GM23338 (cell line): ENCODE data around the gene AKAP7. TPM values are rescaled to one million over a fixed set of nuclear protein-coding genes. Genes with fewer than 3 reads are reported as not detected.

ENCODE experiments used
- ATAC-seq: fragments of 200-7000 bp; cut with Tn5 transposase; 3 replicates; pipeline ENCODE4 v1.9.1; 2020
- DNase-seq: peaks from one replicate; pipeline ENCODE4 v3.0.0-alpha.2; 2015; ENCODE audit warnings: low spot score
- H2AFZ ChIP-seq: fragments of 200-600 bp; sonication (generic); 2 replicates; pipeline ENCODE4 v1.8.0; 2016; ENCODE audit warnings: antibody characterized with exemption, mild to moderate bottlenecking, moderate library complexity
- H3F3A ChIP-seq: fragments of 200-600 bp; sonication (generic); replicated peaks from 2 replicates; pipeline ENCODE4 v1.8.0; 2017; ENCODE audit warnings: antibody characterized with exemption, mixed run types, low read depth
- H3K27ac ChIP-seq: fragments of 200-600 bp; sonication (generic); 2 replicates; pipeline ENCODE4 v1.6.1; 2016; ENCODE audit warnings: low read depth
- H3K27me3 ChIP-seq: fragments of 200-600 bp; sonication (generic); 2 replicates; pipeline ENCODE4 v1.8.0; 2016; ENCODE audit warnings: mild to moderate bottlenecking, mixed run types, moderate library complexity; ENCODE audit not compliant: insufficient read depth
- H3K36me3 ChIP-seq: fragments of 200-600 bp; sonication (generic); 2 replicates; pipeline ENCODE4 v1.8.0; 2016; ENCODE audit warnings: mild to moderate bottlenecking; ENCODE audit not compliant: insufficient read depth
- H3K4me1 ChIP-seq: fragments of 200-600 bp; sonication (generic); 2 replicates; pipeline ENCODE4 v1.8.0; 2016; ENCODE audit warnings: mild to moderate bottlenecking, moderate library complexity; ENCODE audit not compliant: insufficient read depth
- H3K4me2 ChIP-seq: fragments of 200-600 bp; sonication (generic); 2 replicates; pipeline ENCODE4 v1.7.1; 2017; ENCODE audit warnings: mixed run types
- H3K4me3 ChIP-seq: fragments of 200-600 bp; sonication (generic); 2 replicates; pipeline ENCODE4 v1.6.1; 2016; ENCODE audit warnings: mixed run types
- H3K79me2 ChIP-seq: fragments of 200-600 bp; sonication (generic); replicated peaks from 2 replicates; pipeline ENCODE4 v1.8.0; 2017; ENCODE audit warnings: mild to moderate bottlenecking; ENCODE audit not compliant: insufficient read depth
- H3K9me2 ChIP-seq: fragments of 200-600 bp; sonication (generic); 2 replicates; pipeline ENCODE4 v1.8.0; 2017; ENCODE audit not compliant: insufficient read depth
- H4K20me1 ChIP-seq: fragments of 200-600 bp; sonication (generic); replicated peaks from 2 replicates; pipeline ENCODE4 v1.8.0; 2017; ENCODE audit warnings: mild to moderate bottlenecking; ENCODE audit not compliant: insufficient read depth
- H3K27ac Mint-ChIP-seq: 2 replicates; pipeline ENCODE4 v1.8.0; 2020; ENCODE audit warnings: inconsistent platforms, mild to moderate bottlenecking, moderate library complexity, mixed read lengths
- H3K27me3 Mint-ChIP-seq: 3 replicates; pipeline ENCODE4 v1.8.0; 2022; ENCODE audit warnings: low read depth, mild to moderate bottlenecking, moderate library complexity, mixed read lengths, inconsistent platforms; ENCODE audit not compliant: insufficient read depth, poor library complexity
- H3K36me3 Mint-ChIP-seq: 3 replicates; pipeline ENCODE4 v1.8.0; 2021; ENCODE audit warnings: low read depth, mild to moderate bottlenecking, inconsistent platforms, moderate library complexity, mixed read lengths
- H3K4me1 Mint-ChIP-seq: 3 replicates; pipeline ENCODE4 v1.8.0; 2020; ENCODE audit warnings: mild to moderate bottlenecking, inconsistent platforms, mixed read lengths
- H3K4me3 Mint-ChIP-seq: 3 replicates; pipeline ENCODE4 v1.8.0; 2021; ENCODE audit warnings: moderate library complexity, mild to moderate bottlenecking, inconsistent platforms, mixed read lengths
- H3K9me3 Mint-ChIP-seq: 3 replicates; pipeline ENCODE4 v1.8.0; 2020; ENCODE audit warnings: moderate library complexity, mild to moderate bottlenecking, inconsistent platforms, mixed read lengths
- ETS1 ChIP-seq: IDR thresholded peaks from 2 replicates; pipeline ENCODE4 v1.6.1; 2016; ENCODE audit warnings: antibody characterized with exemption
- EZH2 ChIP-seq: fragments of 200-600 bp; sonication (generic); IDR thresholded peaks from one replicate; pipeline ENCODE4 v1.8.0; 2017; ENCODE audit warnings: antibody characterized with exemption, mild to moderate bottlenecking, low read depth; ENCODE audit not compliant: unreplicated experiment
- EZH2phosphoT487 ChIP-seq: fragments of 200-600 bp; sonication (generic); IDR thresholded peaks from one replicate; pipeline ENCODE4 v1.8.1; 2018; ENCODE audit warnings: antibody characterized with exemption; ENCODE audit not compliant: unreplicated experiment
- JUNB ChIP-seq: IDR thresholded peaks from one replicate; pipeline ENCODE4 v1.6.1; 2016; ENCODE audit warnings: antibody characterized with exemption; ENCODE audit not compliant: unreplicated experiment
- NANOG ChIP-seq: IDR thresholded peaks from 2 replicates; pipeline ENCODE4 v1.6.1; 2016; ENCODE audit warnings: antibody characterized with exemption, borderline replicate concordance
- POLR2AphosphoS5 ChIP-seq: IDR thresholded peaks from 2 replicates; pipeline ENCODE4 v1.6.1; 2016; ENCODE audit warnings: antibody characterized with exemption, low read depth
- ZNF462 ChIP-seq: fragments of 250-450 bp; sonication (Bioruptor Pico); IDR thresholded peaks from 2 replicates; pipeline ENCODE4 v1.5.0; 2020; ENCODE audit warnings: mild to moderate bottlenecking, moderate library complexity
- polyA plus RNA-seq: library from polyadenylated mRNA; unstranded; fragments of >200 nt; fragmentation: Nextera tagmentation; extraction: Ambion mirVana; gene quantifications from 2 replicates; pipeline ENCODE4 v1.2.1, GENCODE V29; 2016
- total RNA-seq: library from RNA; depleted of rRNA; stranded (reverse); fragments of >200 nt; shearing (Covaris generic); gene quantifications from 2 replicates; pipeline ENCODE4 v1.2.3, GENCODE V29; 2014

The AKAP7 gene
- total and polyA plus RNA-seq, 2 experiments from 2014 or later, result 12.2 to 20.0 TPM

- no peaks in the 10 kb centered on the region for H3K27me3 ChIP-seq
- H3K27ac Mint-ChIP-seq, result no peak overlapping the region
Measured at GRCh38 chr6:131146865-131147264, 11.6 kb downstream of the AKAP7 start.

More at GRCh38 chr6:131146865-131147264, 11.6 kb downstream of the AKAP7 start:
- ATAC-seq (no peak), DNase-seq (no peak)
- TF ChIP-seq EZH2 (no peak), ETS1 (no peak), POLR2AphosphoS5 (no peak), JUNB (no peak), EZH2phosphoT487 (no peak), NANOG (no peak), ZNF462 (no peak)
- no peaks in the 10 kb centered on the region for H4K20me1 ChIP-seq
- no peaks in the 10 kb centered on the region for H3K79me2 ChIP-seq
- no peak overlapping the region for H3K4me3 ChIP-seq
- no peaks in the 10 kb centered on the region for H3F3A ChIP-seq
- Mint-ChIP-seq H3K9me3 (peaks cover 12% of the 10 kb centered on the region), H3K4me1 (no peaks in the 10 kb centered on the region; the same call in 1 of the 3 replicates), H3K36me3 (peaks cover 16% of the 10 kb centered on the region), H3K27me3 (no peaks in the 10 kb centered on the region), H3K4me3 (no peak overlapping the region)
- no peak overlapping the region for H2AFZ ChIP-seq
- no peak overlapping the region for H3K27ac ChIP-seq
- no peaks in the 10 kb centered on the region for H3K9me2 ChIP-seq
- H3K36me3 ChIP-seq, result no peaks in the 10 kb centered on the region
- H3K4me2 ChIP-seq, result no peak overlapping the region
- H3K4me1 ChIP-seq, result no peaks in the 10 kb centered on the region
